HepG2 (cell line): Measurements from ENCODE around the gene CDK15. TPM values are rescaled to one million over a fixed set of nuclear protein-coding genes. Genes with fewer than 3 reads are reported as not detected.

Source experiments
- ATAC-seq: fragments of 200-7000 bp; cut with Tn5 transposase; 3 replicates; pipeline ENCODE4 v1.9.1; 2020; ENCODE audit warnings: mild to moderate bottlenecking, moderate library complexity
- BruUV-seq: library from RNA; stranded (reverse); fragments of 400-500 nt; replicated peaks from 2 replicates; lab custom pipeline; 2021; lab: Mats Ljungman, UMichigan
- CTCF ChIA-PET: fragments of 300-600 bp; formaldehyde crosslinking; extraction: SDS; loops from one replicate; lab custom pipeline; 2021; ENCODE audit warnings: low total read pairs, inconsistent platforms, low intra/inter-chr PET ratio; lab: Yijun Ruan, JAX
- POLR2A ChIA-PET: fragments of 350-600 bp; sonication (Branson Sonifier 250); formaldehyde crosslinking; loops from one replicate; lab custom pipeline; 2020; ENCODE audit warnings: antibody characterized with exemption, inconsistent platforms; lab: Yijun Ruan, JAX
- DNase-seq: peaks from one replicate; pipeline ENCODE4 v3.0.0-alpha.2; 2015; ENCODE audit warnings: low spot score
- FAIRE-seq: peaks from 3 replicates; lab custom pipeline; 2011; peaks lifted over from hg19 to GRCh38; lab: Jason Lieb, UNC
- H2AFZ ChIP-seq: one replicate; pipeline ENCODE4 v1.6.1; 2011; ENCODE audit warnings: low read length, inconsistent platforms
- H3K27ac ChIP-seq: fragments of 300-600 bp; 3 replicates; pipeline ENCODE4 v1.8.0; 2011; ENCODE audit warnings: mixed run types, mild to moderate bottlenecking, mixed read lengths, low read length, inconsistent platforms; ENCODE audit not compliant: insufficient read depth; ENCODE audit errors: extremely low read length
- H3K27me3 ChIP-seq, 2 experiments: fragments of 200-600 bp in 1 of 2; 2 replicates in 1 of 2; 3 replicates in 1 of 2; pipeline versions ENCODE4 v1.6.0 to v1.8.0; 2011; ENCODE audit warnings: low read length in 2 of 2, mild to moderate bottlenecking in 2 of 2, moderate library complexity in 2 of 2, inconsistent platforms in 1 of 2; ENCODE audit not compliant: insufficient read depth in 2 of 2, control insufficient read depth in 1 of 2
- H3K36me3 ChIP-seq, 2 experiments: fragments of 200-600 bp in 1 of 2; replicated peaks in 1 of 2; 2 replicates in 1 of 2; 3 replicates in 1 of 2; pipeline versions ENCODE4 v1.5.1 to v1.8.0; 2011; ENCODE audit warnings: low read length in 2 of 2, inconsistent platforms in 1 of 2; ENCODE audit not compliant: insufficient read depth in 2 of 2, control insufficient read depth in 1 of 2
- H3K4me1 ChIP-seq: 2 replicates; pipeline ENCODE4 v1.5.1; 2012; ENCODE audit warnings: low read length, inconsistent platforms; ENCODE audit not compliant: insufficient read depth
- H3K4me2 ChIP-seq: 2 replicates; pipeline ENCODE4 v1.6.0; 2011; ENCODE audit warnings: low read depth, low read length, inconsistent platforms
- H3K4me3 ChIP-seq, 3 experiments: fragments of 200-600 bp in 1 of 3; sonication (generic), shearing (Covaris generic) in 1 of 3; replicated peaks in 1 of 3; 2 replicates each; pipeline ENCODE4 v1.5.1; 2011 to 2016; ENCODE audit warnings: low read length in 3 of 3, inconsistent platforms in 2 of 3, low read depth in 2 of 3, mild to moderate bottlenecking in 2 of 3, control low read depth in 1 of 3, mixed read lengths in 1 of 3; ENCODE audit not compliant: insufficient read depth in 1 of 3
- H3K79me2 ChIP-seq: one replicate; pipeline ENCODE4 v1.6.1; 2011; ENCODE audit warnings: low read length, inconsistent platforms; ENCODE audit not compliant: insufficient read depth
- H3K9ac ChIP-seq: 2 replicates; pipeline ENCODE4 v1.6.0; 2011; ENCODE audit warnings: mild to moderate bottlenecking, low read depth, low read length, inconsistent platforms; ENCODE audit not compliant: insufficient read depth
- H3K9me3 ChIP-seq: 2 replicates; pipeline ENCODE4 v1.5.1; 2012; ENCODE audit warnings: mild to moderate bottlenecking, low read length
- H4K20me1 ChIP-seq: 2 replicates; pipeline ENCODE4 v1.6.0; 2011; ENCODE audit warnings: inconsistent platforms, mild to moderate bottlenecking, low read length, moderate library complexity; ENCODE audit not compliant: insufficient read depth
- CEBPG ChIP-seq: IDR thresholded peaks from 2 replicates; pipeline ENCODE4 v1.6.1; 2016
- DNMT3B ChIP-seq: conservative IDR thresholded peaks from 2 replicates; pipeline ENCODE4 v1.6.1; 2016; ENCODE audit warnings: missing biosample characterization, control low read depth
- FOXM1 ChIP-seq: sonication (generic); formaldehyde crosslinking; IDR thresholded peaks from 2 replicates; pipeline ENCODE4 v1.5.0; 2020; ENCODE audit warnings: missing genetic modification reagents
- HNRNPL ChIP-seq: fragments of 200-400 bp; formaldehyde crosslinking; IDR thresholded peaks from 2 replicates; pipeline ENCODE4 v1.6.1; 2017; ENCODE audit warnings: mild to moderate bottlenecking, low read depth, low read length
- KDM2A ChIP-seq: sonication (generic); formaldehyde crosslinking; IDR thresholded peaks from 2 replicates; pipeline ENCODE4 v1.4.0; 2020; ENCODE audit warnings: low read depth, missing genetic modification reagents, borderline replicate concordance
- KLF11 ChIP-seq: IDR thresholded peaks from 2 replicates; pipeline ENCODE4 v1.6.1; 2016; ENCODE audit warnings: missing compliant biosample characterization
- MAX ChIP-seq: IDR thresholded peaks from 2 replicates; pipeline ENCODE4 v1.6.1; 2012; ENCODE audit warnings: inconsistent platforms
- MZF1 ChIP-seq: sonication (generic); formaldehyde crosslinking; IDR thresholded peaks from 2 replicates; pipeline ENCODE4 v1.8.1; 2023; ENCODE audit warnings: mild to moderate bottlenecking, missing genetic modification reagents, borderline replicate concordance
- PAWR ChIP-seq: sonication (generic); formaldehyde crosslinking; IDR thresholded peaks from 2 replicates; pipeline ENCODE4 v1.4.0; 2020; ENCODE audit warnings: missing genetic modification reagents, mild to moderate bottlenecking, borderline replicate concordance
- SNAI1 ChIP-seq: sonication (generic); formaldehyde crosslinking; IDR thresholded peaks from 2 replicates; pipeline ENCODE4 v1.5.0; 2020; ENCODE audit warnings: mild to moderate bottlenecking, missing genetic modification reagents, borderline replicate concordance
- ZNF549 ChIP-seq: sonication (generic); formaldehyde crosslinking; IDR thresholded peaks from 2 replicates; pipeline ENCODE4 v1.5.0; 2020; ENCODE audit warnings: missing genetic modification reagents
- ZNF567 ChIP-seq: sonication (generic); formaldehyde crosslinking; IDR thresholded peaks from 2 replicates; pipeline ENCODE4 v1.8.1; 2023; ENCODE audit warnings: mild to moderate bottlenecking, missing genetic modification reagents, borderline replicate concordance
- WGBS: methylation state at CpG from one replicate; pipeline ENCODE4 v1.1.6; 2017; ENCODE audit warnings: low lambda C conversion rate; 5-methylcytosine and 5-hydroxymethylcytosine counted together
- in situ Hi-C: cut with HindIII; loops from 2 replicates; pipeline ENCODE4 v1.10.0; 2017; ENCODE audit warnings: low pct_unique_long_range_greater_than_20kb; ENCODE audit not compliant: extremely low pct_ligation_motif_present
- intact Hi-C: fragments of 100-400 bp; cut with micrococcal nuclease; formaldehyde crosslinking; loops from one replicate; pipeline ENCODE4 v1.10.0; 2022; ENCODE audit not compliant: unreplicated experiment
- polyA plus RNA-seq, 8 experiments: library from polyadenylated mRNA; depleted of rRNA in 3 of 8; stranded (reverse) in 7 of 8; unstranded in 1 of 8; fragments of >200 nt; fragmentation: Illumina TruSeq in 4 of 8; extraction: Trizol in 4 of 8; gene quantifications; 2 replicates each; pipeline versions ENCODE4 v1.2.1 to v1.2.3, GENCODE V29; 2011 to 2016; ENCODE audit warnings: low read depth in 4 of 8, missing spikeins in 1 of 8, mixed read lengths in 1 of 8; ENCODE audit not compliant: insufficient read depth in 1 of 8
- total RNA-seq, 5 experiments: library from RNA; depleted of rRNA; stranded (reverse); fragments of >200 nt; fragmentation: Illumina TruSeq; extraction: Trizol; gene quantifications; 2 replicates each; pipeline ENCODE4 v1.2.3, GENCODE V29; 2016; ENCODE audit warnings: low read depth in 1 of 5

The CDK15 gene
- total and polyA plus RNA-seq, 2 of the 13 experiments (the other 11 are each of a cell fraction or from before 2014, with no cell fraction given) = not detected

GRCh38 chr2:201915446-201915845 lies 109.1 kb downstream of the CDK15 start:
- Histone ChIP-seq H3K9ac (no peak overlapping the region), H3K27ac (no peak overlapping the region), H3K4me3 (no peak overlapping the region), H3K4me2 (no peak overlapping the region)
- CTCF ChIA-PET = no interaction called here
- peak; percentile 84 for ATAC-seq
- no peak for TF ChIP-seq KLF11
- no peak for TF ChIP-seq FOXM1
- no peak for TF ChIP-seq SNAI1 (CRISPR knock-in tag)
- no peak for TF ChIP-seq CEBPG (CRISPR knock-in tag)
- TF ChIP-seq ZNF567 (CRISPR knock-in tag) = no peak
- no peak for TF ChIP-seq MAX
- TF ChIP-seq HNRNPL = no peak
- TF ChIP-seq MZF1 = no peak
- TF ChIP-seq ZNF549 (CRISPR knock-in tag) = no peak
- TF ChIP-seq KDM2A (CRISPR knock-in tag) = no peak
- TF ChIP-seq DNMT3B (CRISPR knock-in tag) = no peak
- TF ChIP-seq, all 625 proteins: peak for 0
- Histone ChIP-seq H3K9me3 (no peaks in the 10 kb centered on the region), H2AFZ (no peak overlapping the region), H3K36me3 (no peaks in the 10 kb centered on the region; a peak in 1 of 5 replicates), H3K79me2 (no peaks in the 10 kb centered on the region), H3K27me3 (peaks cover 0 to 16% of the 10 kb centered on the region in 2 experiments; a peak in 2 of 5 replicates), H3K4me1 (0 out of 2 replicates have a peak, but pooled peaks cover 9% of the 10 kb centered on the region), H4K20me1 (no peaks in the 10 kb centered on the region)
- intact Hi-C loops = no loop called here
- no peak for FAIRE-seq
- POLR2A ChIA-PET = no interaction called here
- DNase-seq = no peak
- BruUV-seq = no TSS peak
- WGBS = 21% methylated on average over 3 of the region's 3 CpGs
- in situ Hi-C loops = no loop called here

GRCh38 chr2:201916565-201916964 lies 110.2 kb downstream of the CDK15 start:
- Histone ChIP-seq H3K36me3 (no peaks in the 10 kb centered on the region; a peak in 1 of 5 replicates), H3K9ac (no peak overlapping the region), H3K4me2 (no peak overlapping the region), H3K27ac (no peak overlapping the region), H3K4me1 (0 out of 2 replicates have a peak, but pooled peaks cover 9% of the 10 kb centered on the region), H3K27me3 (peaks cover 0 to 16% of the 10 kb centered on the region in 2 experiments; a peak in 2 of 5 replicates), H4K20me1 (no peaks in the 10 kb centered on the region), H3K4me3 (no peak overlapping the region), H2AFZ (no peak overlapping the region), H3K79me2 (no peaks in the 10 kb centered on the region), H3K9me3 (no peaks in the 10 kb centered on the region)
- intact Hi-C loops = no loop called here
- POLR2A ChIA-PET = no interaction called here
- TF ChIP-seq PAWR (CRISPR knock-in tag) = no peak
- no TSS peak for BruUV-seq
- 28% methylated on average over 4 of the region's 4 CpGs for WGBS
- no peak for ATAC-seq
- CTCF ChIA-PET = no interaction called here
- DNase-seq = no peak
- in situ Hi-C loops = no loop called here
- FAIRE-seq = no peak
